T-cell (primary cell): ENCODE data around the gene GOLGA6C. TPM values are rescaled to one million over a fixed set of nuclear protein-coding genes. Genes with fewer than 3 reads are reported as not detected.

Experiments
- ATAC-seq, 4 experiments: fragments of 200-7000 bp in 3 of 4; fragments of 150-1000 bp in 1 of 4; cut with Tn5 transposase; replicated peaks in 1 of 4; 1 replicate in 3 of 4; 2 replicates in 1 of 4; pipeline ENCODE4 v1.10.0; 2021; ENCODE audit warnings: moderate library complexity in 3 of 4, mild to moderate bottlenecking in 2 of 4, moderate number of reproducible peaks in 1 of 4
- CTCF ChIA-PET, 2 donors: fragments of 300-600 bp; sonication (Branson Sonifier 250); formaldehyde crosslinking; loops; one replicate each; lab custom pipeline; 2022; ENCODE audit warnings: antibody characterized with exemption in 2 of 2; lab: Charles Lee
- POLR2A ChIA-PET, 2 donors: fragments of 300-600 bp; sonication (Branson Sonifier 250); formaldehyde crosslinking; loops; one replicate each; lab custom pipeline; 2022; ENCODE audit warnings: antibody characterized with exemption in 2 of 2; lab: Charles Lee
- DNase-seq, 35 experiments: peaks; one replicate each; pipeline versions ENCODE4 v3.0.0 to v3.0.0-alpha.2; 2013 to 2023
- H3K27ac ChIP-seq: one replicate; pipeline ENCODE4 v1.5.1; 2013; ENCODE audit warnings: low read length
- H3K27me3 ChIP-seq, 2 experiments: replicated peaks in 1 of 2; 1 replicate in 1 of 2; 2 replicates in 1 of 2; pipeline versions ENCODE4 v1.6.1 to v1.7.0; 2013; ENCODE audit warnings: low read length in 1 of 2, mixed read lengths in 1 of 2; ENCODE audit not compliant: control insufficient read depth in 2 of 2, insufficient read depth in 2 of 2; ENCODE audit errors: extremely low read depth in 1 of 2
- H3K36me3 ChIP-seq, 2 donors: 1 replicate in 1 of 2; 2 replicates in 1 of 2; pipeline versions ENCODE4 v1.6.1 to v1.7.0; 2013; ENCODE audit warnings: low read length in 1 of 2; ENCODE audit not compliant: control insufficient read depth in 2 of 2, insufficient read depth in 1 of 2; ENCODE audit errors: extremely low read depth in 1 of 2
- H3K4me1 ChIP-seq, 2 experiments: 1 replicate in 1 of 2; 2 replicates in 1 of 2; pipeline versions ENCODE4 v1.6.1 to v1.7.0; 2013; ENCODE audit warnings: low read length in 2 of 2, mixed read lengths in 1 of 2; ENCODE audit not compliant: insufficient read depth in 2 of 2, control insufficient read depth in 1 of 2; ENCODE audit errors: extremely low read depth in 1 of 2
- H3K4me3 ChIP-seq, 2 donors: 1 replicate in 1 of 2; 2 replicates in 1 of 2; pipeline versions ENCODE4 v1.5.1 to v1.7.0; 2013; ENCODE audit warnings: mild to moderate bottlenecking in 2 of 2, low read length in 1 of 2, moderate library complexity in 1 of 2; ENCODE audit not compliant: control insufficient read depth in 1 of 2; ENCODE audit errors: extremely low read depth in 1 of 2
- H3K9me3 ChIP-seq: 2 replicates; pipeline ENCODE4 v1.7.0; 2013
- H3K27ac Mint-ChIP-seq, 2 donors: one replicate each; pipeline ENCODE4 v1.8.0; 2020 to 2021; ENCODE audit warnings: mild to moderate bottlenecking in 2 of 2, mixed read lengths in 2 of 2
- H3K27me3 Mint-ChIP-seq, 2 donors: one replicate each; pipeline ENCODE4 v1.8.0; 2021 to 2022; ENCODE audit warnings: mixed read lengths in 2 of 2
- H3K36me3 Mint-ChIP-seq: one replicate; pipeline ENCODE4 v1.8.0; 2021; ENCODE audit warnings: mixed read lengths
- H3K4me1 Mint-ChIP-seq, 3 donors: one replicate each; pipeline ENCODE4 v1.8.0; 2020 to 2022; ENCODE audit warnings: mixed read lengths in 3 of 3, mild to moderate bottlenecking in 1 of 3
- H3K4me3 Mint-ChIP-seq, 3 donors: one replicate each; pipeline ENCODE4 v1.8.0; 2020 to 2022; ENCODE audit warnings: mild to moderate bottlenecking in 3 of 3, mixed read lengths in 3 of 3, moderate library complexity in 3 of 3
- H3K9me3 Mint-ChIP-seq, 3 donors: one replicate each; pipeline ENCODE4 v1.8.0; 2020 to 2022; ENCODE audit warnings: mixed read lengths in 3 of 3
- WGBS: methylation state at CpG from one replicate; pipeline ENCODE4 v1.1.5; 2013; ENCODE audit warnings: missing lambda C conversion rate; ENCODE audit not compliant: insufficient coverage; 5-methylcytosine and 5-hydroxymethylcytosine counted together
- total RNA-seq, 35 experiments: library from RNA in 6 of 35; stranded (reverse) in 6 of 35; fragments of 120-200 nt in 1 of 35; gene quantifications; one replicate each; pipeline versions ENCODE4 v1.2.1 to v1.2.4 and lab custom pipeline; 2013 to 2026

The GOLGA6C gene
- total RNA-seq, 5 donors from 2014 or later (not counting 1 experiment from before 2014, with no cell fraction given) = not detected

GRCh38 chr15:75230551-75231371, 27.4 kb upstream of the GOLGA6C start:
- Mint-ChIP-seq H3K27me3 (peaks cover 21 to 34% of the 10 kb centered on the region in 2 donors), H3K4me3 (no peak overlapping the region), H3K4me1 (no peaks in the 10 kb centered on the region), H3K27ac (no peak overlapping the region), H3K36me3 (no peaks in the 10 kb centered on the region), H3K9me3 (no peaks in the 10 kb centered on the region)
- no peak for DNase-seq
- H3K36me3 ChIP-seq = no peaks in the 10 kb centered on the region
- POLR2A ChIA-PET = no interaction called here
- H3K9me3 ChIP-seq = no peaks in the 10 kb centered on the region
- H3K27ac ChIP-seq = no peak overlapping the region
- no peak for ATAC-seq
- CTCF ChIA-PET = no interaction called here
- peaks cover 0 to 75% of the 10 kb centered on the region in 2 experiments for H3K27me3 ChIP-seq
- no peak overlapping the region for H3K4me3 ChIP-seq
- WGBS = 73% methylated on average over 10 of the region's 16 CpGs
- no peaks in the 10 kb centered on the region for H3K4me1 ChIP-seq

- Histone ChIP-seq H3K27me3 (peaks cover 0 to 73% of the 10 kb centered on the region in 2 experiments), H3K27ac (no peak overlapping the region), H3K4me3 (no peak overlapping the region), H3K36me3 (no peaks in the 10 kb centered on the region), H3K9me3 (no peaks in the 10 kb centered on the region), H3K4me1 (no peaks in the 10 kb centered on the region)
- Mint-ChIP-seq H3K4me3 (no peak overlapping the region), H3K36me3 (no peaks in the 10 kb centered on the region), H3K27me3 (peaks cover 21 to 33% of the 10 kb centered on the region in 2 donors), H3K9me3 (no peaks in the 10 kb centered on the region), H3K27ac (no peak overlapping the region), H3K4me1 (no peaks in the 10 kb centered on the region)
- ATAC-seq (no peak), DNase-seq (no peak)
- POLR2A ChIA-PET = no interaction called here
- 63% methylated on average over 2 of the region's 4 CpGs for WGBS
- CTCF ChIA-PET = no interaction called here
Measured at GRCh38 chr15:75231836-75232235, 26.3 kb upstream of the GOLGA6C start.

GRCh38 chr15:75232252-75232813, 25.8 kb upstream of the GOLGA6C start:
- no peaks in the 10 kb centered on the region for H3K4me1 ChIP-seq
- no peaks in the 10 kb centered on the region for H3K36me3 ChIP-seq
- DNase-seq (no peak), ATAC-seq (no peak)
- ChIA-PET CTCF (no interaction called here), POLR2A (no interaction called here)
- no peaks in the 10 kb centered on the region for H3K9me3 Mint-ChIP-seq
- no peak overlapping the region for H3K27ac Mint-ChIP-seq
- peaks cover 21 to 33% of the 10 kb centered on the region in 2 donors for H3K27me3 Mint-ChIP-seq
- no peak overlapping the region for H3K27ac ChIP-seq
- no peaks in the 10 kb centered on the region for H3K36me3 Mint-ChIP-seq
- 87% methylated on average over 12 of the region's 12 CpGs for WGBS
- peaks cover 0 to 74% of the 10 kb centered on the region in 2 experiments for H3K27me3 ChIP-seq
- no peaks in the 10 kb centered on the region for H3K4me1 Mint-ChIP-seq
- H3K4me3 ChIP-seq = no peak overlapping the region
- H3K9me3 ChIP-seq = no peaks in the 10 kb centered on the region
- no peak overlapping the region for H3K4me3 Mint-ChIP-seq

GRCh38 chr15:75232826-75233503, 25.2 kb upstream of the GOLGA6C start:
- Histone ChIP-seq H3K27me3 (peaks cover 0 to 80% of the 10 kb centered on the region in 2 experiments), H3K36me3 (no peaks in the 10 kb centered on the region), H3K4me1 (no peaks in the 10 kb centered on the region), H3K9me3 (no peaks in the 10 kb centered on the region), H3K27ac (no peak overlapping the region), H3K4me3 (no peak overlapping the region)
- no peaks in the 10 kb centered on the region for H3K9me3 Mint-ChIP-seq
- no peak overlapping the region for H3K4me3 Mint-ChIP-seq
- no peaks in the 10 kb centered on the region for H3K36me3 Mint-ChIP-seq
- ATAC-seq (no peak), DNase-seq (no peak)
- POLR2A ChIA-PET = no interaction called here
- peaks cover 21 to 33% of the 10 kb centered on the region in 2 donors for H3K27me3 Mint-ChIP-seq
- H3K27ac Mint-ChIP-seq = no peak overlapping the region
- H3K4me1 Mint-ChIP-seq = no peaks in the 10 kb centered on the region
- CTCF ChIA-PET = no interaction called here
- 86% methylated on average over 17 of the region's 17 CpGs for WGBS

- WGBS = 67% methylated on average over 10 of the region's 14 CpGs
Measured at GRCh38 chr15:75233504-75234190, 24.5 kb upstream of the GOLGA6C start.

GRCh38 chr15:75234191-75234810, 23.8 kb upstream of the GOLGA6C start:
- Mint-ChIP-seq H3K36me3 (no peaks in the 10 kb centered on the region), H3K4me3 (no peak overlapping the region), H3K27me3 (peaks cover 21 to 34% of the 10 kb centered on the region in 2 donors), H3K9me3 (no peaks in the 10 kb centered on the region), H3K4me1 (no peaks in the 10 kb centered on the region), H3K27ac (no peak overlapping the region)
- no peaks in the 10 kb centered on the region for H3K36me3 ChIP-seq
- no peak overlapping the region for H3K4me3 ChIP-seq
- DNase-seq (no peak), ATAC-seq (no peak)
- no peaks in the 10 kb centered on the region for H3K9me3 ChIP-seq
- POLR2A ChIA-PET = no interaction called here
- H3K4me1 ChIP-seq = no peaks in the 10 kb centered on the region
- H3K27me3 ChIP-seq = peaks cover 0 to 74% of the 10 kb centered on the region in 2 experiments
- H3K27ac ChIP-seq = no peak overlapping the region
- CTCF ChIA-PET = no interaction called here
- 69% methylated on average over 3 of the region's 5 CpGs for WGBS

More at GRCh38 chr15:75233504-75234190, 24.5 kb upstream of the GOLGA6C start:
- H3K27me3 Mint-ChIP-seq = peaks cover 21 to 36% of the 10 kb centered on the region in 2 donors
- H3K9me3 Mint-ChIP-seq = no peaks in the 10 kb centered on the region
- H3K4me1 Mint-ChIP-seq = no peaks in the 10 kb centered on the region
- Histone ChIP-seq H3K4me3 (no peak overlapping the region), H3K4me1 (no peaks in the 10 kb centered on the region), H3K9me3 (no peaks in the 10 kb centered on the region), H3K27ac (no peak overlapping the region), H3K27me3 (peaks cover 0 to 80% of the 10 kb centered on the region in 2 experiments), H3K36me3 (no peaks in the 10 kb centered on the region)
- no peak overlapping the region for H3K27ac Mint-ChIP-seq
- POLR2A ChIA-PET = no interaction called here
- DNase-seq (no peak), ATAC-seq (no peak)
- CTCF ChIA-PET = no interaction called here
- H3K4me3 Mint-ChIP-seq = no peak overlapping the region
- H3K36me3 Mint-ChIP-seq = no peaks in the 10 kb centered on the region
